IMR-90 (cell line): ENCODE measurements around the gene AUTS2. TPM values are rescaled to one million over a fixed set of nuclear protein-coding genes. Genes with fewer than 3 reads are reported as not detected.

Experiments
- ATAC-seq: fragments of 200-7000 bp; cut with Tn5 transposase; 2 replicates; pipeline ENCODE4 v1.9.1; 2020; ENCODE audit warnings: low read depth, mild to moderate bottlenecking, moderate library complexity
- BruUV-seq: library from RNA; stranded (reverse); fragments of 400-500 nt; replicated peaks from 2 replicates; lab custom pipeline; 2021; lab: Mats Ljungman, UMichigan
- CTCF ChIA-PET: fragments of 300-600 bp; formaldehyde crosslinking; extraction: SDS; loops from one replicate; lab custom pipeline; 2021; ENCODE audit warnings: antibody characterized with exemption; lab: Yijun Ruan, JAX
- POLR2A ChIA-PET: fragments of 300-600 bp; sonication (Branson Sonifier 250); formaldehyde crosslinking; loops from one replicate; lab custom pipeline; 2022; ENCODE audit warnings: antibody characterized with exemption; ENCODE audit not compliant: unreplicated experiment; lab: Charles Lee
- DNase-seq: peaks from one replicate; pipeline ENCODE4 v3.0.0; 2013
- H2AFZ ChIP-seq: replicated peaks from 2 replicates; pipeline ENCODE3; 2013; ENCODE audit warnings: low read length, mild to moderate bottlenecking; ENCODE audit not compliant: poor library complexity
- H2AK5ac ChIP-seq: 2 replicates; pipeline ENCODE4 v1.6.1; 2013; ENCODE audit warnings: low read depth, low read length, inconsistent platforms
- H2AK9ac ChIP-seq: replicated peaks from 2 replicates; pipeline ENCODE3; 2013; ENCODE audit warnings: mild to moderate bottlenecking, low read depth, low read length, moderate library complexity; ENCODE audit not compliant: poor library complexity
- H2BK120ac ChIP-seq: 2 replicates; pipeline ENCODE4 v1.6.1; 2013; ENCODE audit warnings: low read depth, low read length, inconsistent platforms
- H2BK15ac ChIP-seq: 3 replicates; pipeline ENCODE4 v1.6.1; 2013; ENCODE audit warnings: low read depth, low read length, inconsistent platforms
- H2BK20ac ChIP-seq: 2 replicates; pipeline ENCODE4 v1.6.1; 2013; ENCODE audit warnings: low read depth, mild to moderate bottlenecking, inconsistent platforms, low read length, moderate library complexity
- H2BK5ac ChIP-seq: 2 replicates; pipeline ENCODE4 v1.6.1; 2013; ENCODE audit warnings: mild to moderate bottlenecking, low read depth, low read length, inconsistent platforms; ENCODE audit not compliant: poor library complexity, severe bottlenecking
- H3K14ac ChIP-seq: replicated peaks from 2 replicates; pipeline ENCODE4 v1.6.1; 2013; ENCODE audit warnings: low read depth, low read length, inconsistent platforms
- H3K18ac ChIP-seq: 2 replicates; pipeline ENCODE4 v1.6.1; 2013; ENCODE audit warnings: low read depth, low read length, control low read depth
- H3K23ac ChIP-seq: 2 replicates; pipeline ENCODE4 v1.6.1; 2013; ENCODE audit warnings: low read depth, low read length, inconsistent platforms
- H3K27ac ChIP-seq: 2 replicates; pipeline ENCODE4 v1.5.1; 2013; ENCODE audit warnings: mild to moderate bottlenecking, control low read depth, low read length; ENCODE audit not compliant: insufficient read depth
- H3K27me3 ChIP-seq: 2 replicates; pipeline ENCODE4 v1.6.1; 2013; ENCODE audit warnings: low read length; ENCODE audit not compliant: control insufficient read depth, insufficient read depth
- H3K36me3 ChIP-seq: 2 replicates; pipeline ENCODE4 v1.6.1; 2013; ENCODE audit warnings: low read length, mixed read lengths; ENCODE audit not compliant: control insufficient read depth, insufficient read depth
- H3K4ac ChIP-seq: 2 replicates; pipeline ENCODE4 v1.6.1; 2013; ENCODE audit warnings: low read depth, low read length, inconsistent platforms
- H3K4me1 ChIP-seq: 2 replicates; pipeline ENCODE4 v1.6.1; 2013; ENCODE audit warnings: low read length, mixed read lengths; ENCODE audit not compliant: control insufficient read depth, insufficient read depth
- H3K4me2 ChIP-seq: 2 replicates; pipeline ENCODE4 v1.6.1; 2013; ENCODE audit warnings: low read depth, mild to moderate bottlenecking, control low read depth, low read length, moderate library complexity
- H3K4me3 ChIP-seq: 2 replicates; pipeline ENCODE4 v1.5.1; 2013; ENCODE audit warnings: low read depth, mild to moderate bottlenecking, control low read depth, low read length, moderate library complexity; ENCODE audit not compliant: insufficient read depth
- H3K56ac ChIP-seq: 2 replicates; pipeline ENCODE4 v1.6.1; 2013; ENCODE audit warnings: low read length, inconsistent platforms; ENCODE audit not compliant: insufficient read depth; ENCODE audit errors: extremely low read depth
- H3K79me1 ChIP-seq, 2 experiments: 2 replicates each; pipeline ENCODE4 v1.6.1; 2013; ENCODE audit warnings: low read length in 2 of 2, inconsistent platforms in 1 of 2, low read depth in 1 of 2
- H3K9ac ChIP-seq: 2 replicates; pipeline ENCODE4 v1.6.1; 2013; ENCODE audit warnings: low read depth, low read length, control low read depth
- H3K9me1 ChIP-seq: 2 replicates; pipeline ENCODE4 v1.6.1; 2013; ENCODE audit warnings: low read length, inconsistent platforms; ENCODE audit not compliant: insufficient read depth
- H3K9me3 ChIP-seq: 2 replicates; pipeline ENCODE4 v1.6.1; 2013; ENCODE audit warnings: low read length; ENCODE audit not compliant: control insufficient read depth, insufficient read depth
- H4K20me1 ChIP-seq: 2 replicates; pipeline ENCODE4 v1.6.1; 2013; ENCODE audit warnings: low read length, inconsistent platforms; ENCODE audit not compliant: insufficient read depth
- H4K5ac ChIP-seq: 2 replicates; pipeline ENCODE4 v1.6.1; 2013; ENCODE audit warnings: mild to moderate bottlenecking, low read depth, low read length, control low read depth
- H4K8ac ChIP-seq, 2 experiments: 2 replicates each; pipeline ENCODE4 v1.6.1; 2013; ENCODE audit warnings: low read depth in 2 of 2, low read length in 2 of 2, control low read depth in 1 of 2, inconsistent platforms in 1 of 2
- H4K91ac ChIP-seq: 2 replicates; pipeline ENCODE4 v1.6.1; 2013; ENCODE audit warnings: low read depth, low read length, inconsistent platforms; ENCODE audit not compliant: insufficient read depth
- BHLHE40 ChIP-seq: fragments of 150-350 bp; IDR thresholded peaks from 2 replicates; pipeline ENCODE4 v1.6.1; 2016; ENCODE audit warnings: mild to moderate bottlenecking, low read depth, low read length
- CEBPB ChIP-seq: IDR thresholded peaks from 2 replicates; pipeline ENCODE4 v1.6.1; 2012; ENCODE audit warnings: low read depth, low read length, improper control_type of control experiment
- CHD1 ChIP-seq: IDR thresholded peaks from 2 replicates; pipeline ENCODE4 v1.6.1; 2012; ENCODE audit warnings: low read depth, low read length, improper control_type of control experiment
- CTCF ChIP-seq: conservative IDR thresholded peaks from 2 replicates; pipeline ENCODE4 v1.5.1; 2012; ENCODE audit warnings: mild to moderate bottlenecking, low read depth, low read length, improper control_type of control experiment
- MAFK ChIP-seq: IDR thresholded peaks from 2 replicates; pipeline ENCODE4 v1.6.1; 2012; ENCODE audit warnings: low read depth, low read length, improper control_type of control experiment
- MAZ ChIP-seq: IDR thresholded peaks from 2 replicates; pipeline ENCODE4 v1.6.1; 2012; ENCODE audit warnings: low read depth, mild to moderate bottlenecking, low read length, improper control_type of control experiment, moderate library complexity, borderline replicate concordance
- MXI1 ChIP-seq: IDR thresholded peaks from 2 replicates; pipeline ENCODE4 v1.6.1; 2012; ENCODE audit warnings: low read depth, mild to moderate bottlenecking, low read length, moderate library complexity, borderline replicate concordance
- NFE2L2 ChIP-seq: fragments of 150-350 bp; IDR thresholded peaks from 2 replicates; pipeline ENCODE4 v1.6.1; 2016; ENCODE audit warnings: low read depth, mild to moderate bottlenecking, low read length
- POLR2A ChIP-seq: IDR thresholded peaks from 2 replicates; pipeline ENCODE4 v1.6.1; 2012; ENCODE audit warnings: mild to moderate bottlenecking, low read depth, low read length
- RAD21 ChIP-seq: IDR thresholded peaks from 2 replicates; pipeline ENCODE4 v1.6.1; 2012; ENCODE audit warnings: low read length, improper control_type of control experiment
- RCOR1 ChIP-seq: IDR thresholded peaks from 2 replicates; pipeline ENCODE4 v1.6.1; 2012; ENCODE audit warnings: mild to moderate bottlenecking, low read length, improper control_type of control experiment; ENCODE audit not compliant: insufficient replicate concordance
- RFX5 ChIP-seq: IDR thresholded peaks from 2 replicates; pipeline ENCODE4 v1.8.0; 2012; ENCODE audit warnings: low read depth, mild to moderate bottlenecking, low read length, moderate library complexity
- SMC3 ChIP-seq: fragments of 150-350 bp; IDR thresholded peaks from 2 replicates; pipeline ENCODE4 v1.6.1; 2016; ENCODE audit warnings: low read depth, mild to moderate bottlenecking, antibody characterized with exemption, low read length, moderate library complexity
- WGBS, 2 experiments: methylation state at CpG; one replicate each; pipeline versions ENCODE4 v1.1.5 to v1.1.7; 2013; ENCODE audit warnings: missing lambda C conversion rate in 2 of 2; ENCODE audit not compliant: insufficient read length in 1 of 2; ENCODE audit errors: extremely low coverage in 2 of 2; 5-methylcytosine and 5-hydroxymethylcytosine counted together
- dilution Hi-C: fragments of 300-500 bp; cut with HindIII; formaldehyde crosslinking; loops from one replicate; pipeline ENCODE4 v1.14.3; 2018; ENCODE audit warnings: low sequenced_read_pairs; ENCODE audit not compliant: unreplicated experiment
- in situ Hi-C: fragments of 300-500 bp; cut with MboI; formaldehyde crosslinking; loops from 3 replicates; pipeline ENCODE4 v1.14.3; 2019; ENCODE audit warnings: low sequenced_read_pairs, inconsistent platforms, mixed read lengths
- intact Hi-C: fragments of 100-400 bp; cut with micrococcal nuclease; formaldehyde crosslinking; loops from 2 replicates; pipeline ENCODE4 v1.10.0; 2022
- polyA plus RNA-seq, 3 experiments: library from polyadenylated mRNA; depleted of rRNA; stranded (reverse); fragments of >200 nt; gene quantifications; 2 replicates each; pipeline ENCODE4 v1.2.3, GENCODE V29; 2012; ENCODE audit warnings: low replicate concordance in 1 of 3
- total RNA-seq: library from RNA; depleted of rRNA; stranded (reverse); fragments of >200 nt; gene quantifications from 2 replicates; pipeline ENCODE4 v1.2.3, GENCODE V29; 2012
- TF ChIP-seq, protein P1 (sequence below): fragments of 150-350 bp; IDR thresholded peaks from 2 replicates; pipeline ENCODE4 v1.6.1; 2016; ENCODE audit warnings: low read depth, mild to moderate bottlenecking, low read length, moderate library complexity, borderline replicate concordance
- TF ChIP-seq, protein P2 (sequence below): fragments of 150-350 bp; IDR thresholded peaks from 2 replicates; pipeline ENCODE4 v1.6.1; 2017; ENCODE audit warnings: mild to moderate bottlenecking, antibody characterized with exemption, low read length, low read depth

The AUTS2 gene
- total and polyA plus RNA-seq, 2 of the 4 experiments (the other 2 are of a cell fraction), result 0.90 to 3.0 TPM

DNA sequence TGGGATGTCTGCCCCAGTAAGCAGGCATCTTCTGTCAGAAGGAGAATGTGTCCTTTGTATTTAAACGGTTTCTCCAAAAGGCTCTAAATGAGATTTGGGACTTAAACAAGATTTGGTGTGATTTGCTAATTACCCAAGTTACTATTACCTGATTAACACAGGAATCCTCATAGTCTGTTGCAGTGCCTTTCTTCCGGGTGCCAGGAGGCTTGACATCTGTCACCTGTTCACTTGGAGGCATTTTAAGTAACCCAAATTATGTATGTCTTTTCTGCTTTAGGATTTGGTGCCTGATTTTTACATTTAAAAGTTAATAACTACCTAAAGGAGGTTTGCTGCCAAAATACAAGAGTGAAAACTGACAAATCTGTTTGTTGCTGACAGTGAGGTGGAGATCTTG, 945.7 kb downstream of the AUTS2 start:
- no peak overlapping the region for H2AFZ ChIP-seq
- no peak overlapping the region for H2AK9ac ChIP-seq
- no peak overlapping the region for H2AK5ac ChIP-seq
- no peak overlapping the region for H2BK15ac ChIP-seq
- no peak overlapping the region for H3K14ac ChIP-seq
- H3K18ac ChIP-seq, result no peak overlapping the region
- in situ Hi-C loops (no loop called here), intact Hi-C loops (no loop called here), dilution Hi-C loops (no loop called here)
- H3K4me1 ChIP-seq, result no peaks in the 10 kb centered on the region
- H3K56ac ChIP-seq, result no peak overlapping the region
- no peaks in the 10 kb centered on the region for H3K79me1 ChIP-seq
- H2BK20ac ChIP-seq, result no peak overlapping the region
- H2BK5ac ChIP-seq, result no peak overlapping the region
- H3K9me3 ChIP-seq, result no peaks in the 10 kb centered on the region
- no peak overlapping the region for H4K5ac ChIP-seq
- ChIA-PET POLR2A (no interaction called here), CTCF (no interaction called here)
- DNase-seq, result no peak
- H4K8ac ChIP-seq, result no peak overlapping the region
- H3K36me3 ChIP-seq, result no peaks in the 10 kb centered on the region
- no peaks in the 10 kb centered on the region for H3K9me1 ChIP-seq
- no peak overlapping the region for H2BK120ac ChIP-seq
- no peak overlapping the region for H3K4me3 ChIP-seq
- WGBS, 2 experiments, result no CpG with 5 or more reads among the region's 2 CpGs
- no peak overlapping the region for H3K9ac ChIP-seq
- no peak overlapping the region for H4K91ac ChIP-seq
- BruUV-seq, result no TSS peak
- no peak for ATAC-seq
- H3K4me2 ChIP-seq, result no peak overlapping the region
- no peaks in the 10 kb centered on the region for H4K20me1 ChIP-seq
- TF ChIP-seq MXI1 (no peak), CTCF (no peak), SMC3 (no peak), BHLHE40 (no peak), CEBPB (no peak), NFE2L2 (no peak), CHD1 (no peak), MAZ (no peak), RAD21 (no peak), POLR2A (no peak), MAFK (no peak), RCOR1 (no peak), RFX5 (no peak)
- TF ChIP-seq, protein P1, sequence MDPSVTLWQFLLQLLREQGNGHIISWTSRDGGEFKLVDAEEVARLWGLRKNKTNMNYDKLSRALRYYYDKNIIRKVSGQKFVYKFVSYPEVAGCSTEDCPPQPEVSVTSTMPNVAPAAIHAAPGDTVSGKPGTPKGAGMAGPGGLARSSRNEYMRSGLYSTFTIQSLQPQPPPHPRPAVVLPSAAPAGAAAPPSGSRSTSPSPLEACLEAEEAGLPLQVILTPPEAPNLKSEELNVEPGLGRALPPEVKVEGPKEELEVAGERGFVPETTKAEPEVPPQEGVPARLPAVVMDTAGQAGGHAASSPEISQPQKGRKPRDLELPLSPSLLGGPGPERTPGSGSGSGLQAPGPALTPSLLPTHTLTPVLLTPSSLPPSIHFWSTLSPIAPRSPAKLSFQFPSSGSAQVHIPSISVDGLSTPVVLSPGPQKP, result no peak
- TF ChIP-seq, protein P2, sequence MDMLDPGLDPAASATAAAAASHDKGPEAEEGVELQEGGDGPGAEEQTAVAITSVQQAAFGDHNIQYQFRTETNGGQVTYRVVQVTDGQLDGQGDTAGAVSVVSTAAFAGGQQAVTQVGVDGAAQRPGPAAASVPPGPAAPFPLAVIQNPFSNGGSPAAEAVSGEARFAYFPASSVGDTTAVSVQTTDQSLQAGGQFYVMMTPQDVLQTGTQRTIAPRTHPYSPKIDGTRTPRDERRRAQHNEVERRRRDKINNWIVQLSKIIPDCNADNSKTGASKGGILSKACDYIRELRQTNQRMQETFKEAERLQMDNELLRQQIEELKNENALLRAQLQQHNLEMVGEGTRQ, result no peak
- H3K27me3 ChIP-seq, result no peaks in the 10 kb centered on the region
- no peak overlapping the region for H3K23ac ChIP-seq
- no peak overlapping the region for H3K27ac ChIP-seq
- H3K4ac ChIP-seq, result no peak overlapping the region
